Bronchial epithelial cell (primary cell): ENCODE measurements around the gene VPS26C. TPM values are rescaled to one million over a fixed set of nuclear protein-coding genes. Genes with fewer than 3 reads are reported as not detected.

Source experiments
- DNase-seq: peaks from one replicate; pipeline ENCODE4 v3.0.0-alpha.2; 2010; ENCODE audit warnings: low read depth
- FAIRE-seq: peaks from 2 replicates; lab custom pipeline; 2011; peaks lifted over from hg19 to GRCh38; lab: Jason Lieb, UNC
- H3K27me3 ChIP-seq: 2 replicates; pipeline ENCODE4 v1.5.1; 2011; ENCODE audit warnings: low read length; ENCODE audit not compliant: control insufficient read depth, insufficient read depth
- H3K36me3 ChIP-seq: 2 replicates; pipeline ENCODE4 v1.5.1; 2011; ENCODE audit warnings: low read length; ENCODE audit not compliant: control insufficient read depth, insufficient read depth
- H3K4me3 ChIP-seq: 2 replicates; pipeline ENCODE4 v1.5.1; 2011; ENCODE audit warnings: mild to moderate bottlenecking, low read depth, low read length, control low read depth
- CTCF ChIP-seq: IDR thresholded peaks from 2 replicates; pipeline ENCODE4 v1.5.1; 2011; ENCODE audit warnings: mild to moderate bottlenecking, moderate library complexity, low read length, control low read depth, inconsistent platforms; ENCODE audit not compliant: insufficient read depth, severe bottlenecking
- total RNA-seq: library from RNA; depleted of rRNA; stranded (reverse); fragments of >200 nt; gene quantifications from 2 replicates; pipeline ENCODE4 v1.2.1, GENCODE V29; 2014

Gene VPS26C
- total RNA-seq, 1 donor from 2014 or later, result 50.5 TPM

- no peak for FAIRE-seq
Observed at GRCh38 chr21:37220981-37221664, 46.0 kb downstream of the VPS26C start.

GRCh38 chr21:37220433-37220980, 46.6 kb downstream of the VPS26C start:
- H3K36me3 ChIP-seq, result peaks cover 10% of the 10 kb centered on the region
- peak; percentile 19 for TF ChIP-seq CTCF
- peak; percentile 19 for DNase-seq
- H3K27me3 ChIP-seq, result no peaks in the 10 kb centered on the region
- peak overlapping the region; percentile 50 for H3K4me3 ChIP-seq
- no peak for FAIRE-seq

More at GRCh38 chr21:37220981-37221664, 46.0 kb downstream of the VPS26C start:
- no peaks in the 10 kb centered on the region for H3K27me3 ChIP-seq
- DNase-seq, result peak; percentile 83
- H3K4me3 ChIP-seq, result peak overlapping the region; percentile 50
- TF ChIP-seq CTCF, result peak; percentile 31
- peaks cover 14% of the 10 kb centered on the region for H3K36me3 ChIP-seq

- Histone ChIP-seq H3K4me3 (peak overlapping the region; percentile 50), H3K36me3 (peaks cover 7% of the 10 kb centered on the region), H3K27me3 (no peaks in the 10 kb centered on the region)
- FAIRE-seq, result no peak
- peak; percentile 13 for DNase-seq
- TF ChIP-seq CTCF, result no peak
Observed at GRCh38 chr21:37219761-37220432, 47.2 kb downstream of the VPS26C start.

GRCh38 chr21:37214952-37215351, 52.2 kb downstream of the VPS26C start:
- H3K4me3 ChIP-seq, result no peak overlapping the region
- no peak for TF ChIP-seq CTCF
- no peaks in the 10 kb centered on the region for H3K36me3 ChIP-seq
- no peaks in the 10 kb centered on the region for H3K27me3 ChIP-seq
- no peak for FAIRE-seq
- no peak for DNase-seq

- Histone ChIP-seq H3K36me3 (no peaks in the 10 kb centered on the region), H3K4me3 (no peak overlapping the region), H3K27me3 (no peaks in the 10 kb centered on the region)
- DNase-seq, result no peak
- no peak for FAIRE-seq
- TF ChIP-seq CTCF, result no peak
Observed at GRCh38 chr21:37210799-37211198, 56.3 kb downstream of the VPS26C start.
